Thoracic aorta (tissue), 2 donors: Measurements from ENCODE around the gene SETD3. TPM values are rescaled to one million over a fixed set of nuclear protein-coding genes. Genes with fewer than 3 reads are reported as not detected.

Experiments
- ATAC-seq: fragments of 150-250 bp; one replicate; pipeline ENCODE4 v1.8.0; 2017; ENCODE audit warnings: low read depth; ENCODE audit not compliant: insufficient number of reproducible peaks, low FRiP score
- DNase-seq: peaks from one replicate; pipeline ENCODE4 v3.0.0-alpha.2; 2020; ENCODE audit warnings: low spot score
- H3K27ac ChIP-seq, 2 donors: fragments of 200-600 bp; sonication (generic); 1 replicate in 1 of 2; 2 replicates in 1 of 2; pipeline ENCODE4 v1.5.1; 2016; ENCODE audit warnings: mild to moderate bottlenecking in 2 of 2, moderate library complexity in 2 of 2
- H3K27me3 ChIP-seq: fragments of 200-600 bp; sonication (generic); replicated peaks from 2 replicates; pipeline ENCODE4 v1.6.0; 2016; ENCODE audit warnings: mild to moderate bottlenecking; ENCODE audit not compliant: insufficient read depth
- H3K36me3 ChIP-seq: fragments of 200-600 bp; sonication (generic); one replicate; pipeline ENCODE4 v1.5.1; 2016
- H3K4me1 ChIP-seq, 2 donors: fragments of 200-600 bp; sonication (generic); 1 replicate in 1 of 2; 2 replicates in 1 of 2; pipeline versions ENCODE4 v1.5.1 to v1.6.0; 2016; ENCODE audit warnings: low read depth in 2 of 2, mild to moderate bottlenecking in 1 of 2; ENCODE audit not compliant: control insufficient read depth in 1 of 2
- H3K4me3 ChIP-seq: fragments of 200-600 bp; sonication (generic); 2 replicates; pipeline ENCODE4 v1.5.1; 2016; ENCODE audit warnings: mild to moderate bottlenecking
- H3K9me3 ChIP-seq: fragments of 200-600 bp; sonication (generic); 2 replicates; pipeline ENCODE4 v1.5.1; 2016
- CTCF ChIP-seq: fragments of 200-600 bp; sonication (generic); IDR thresholded peaks from one replicate; pipeline ENCODE4 v1.5.1; 2019; ENCODE audit warnings: antibody characterized with exemption
- total RNA-seq, 2 donors: library from RNA; depleted of rRNA; stranded (reverse); fragments of >200 nt; gene quantifications; one replicate each; pipeline versions ENCODE4 v1.1.0 to v1.2.3, GENCODE V29; 2016

Gene SETD3
- total RNA-seq, 2 donors from 2014 or later, result 70.8 to 76.8 TPM

GRCh38 chr14:99452968-99453367 is 27.7 kb downstream of the SETD3 start:
- no peak for TF ChIP-seq CTCF
- ATAC-seq (no peak), DNase-seq (no peak)
- Histone ChIP-seq H3K27me3 (no peaks in the 10 kb centered on the region), H3K27ac (no peak overlapping the region), H3K4me1 (no peaks in the 10 kb centered on the region), H3K4me3 (no peak overlapping the region), H3K9me3 (no peaks in the 10 kb centered on the region), H3K36me3 (peaks cover 20% of the 10 kb centered on the region)

DNA sequence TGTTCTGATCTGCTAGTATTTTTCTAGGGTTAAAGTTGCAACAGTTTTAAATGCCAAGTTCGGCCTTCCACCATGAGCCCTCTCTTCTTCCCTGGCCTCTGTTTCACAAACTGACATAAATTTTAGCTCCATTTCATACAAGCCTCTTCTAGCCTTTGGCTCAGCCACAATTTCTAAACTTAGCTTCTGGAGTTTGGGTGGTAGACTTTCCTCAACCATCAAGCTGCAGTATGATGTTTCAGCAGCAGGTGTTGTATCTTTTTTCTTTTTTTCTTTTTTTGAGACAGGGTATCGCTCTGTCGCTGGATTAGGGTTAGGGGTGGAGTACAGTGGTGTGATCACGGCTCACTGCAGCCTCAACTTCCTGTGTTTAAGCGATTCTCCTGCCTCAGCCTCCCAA is 29.4 kb downstream of the SETD3 start:
- ATAC-seq, result no peak
- H3K36me3 ChIP-seq, result peaks cover 24% of the 10 kb centered on the region
- no peak for TF ChIP-seq CTCF
- no peaks in the 10 kb centered on the region for H3K27me3 ChIP-seq
- no peaks in the 10 kb centered on the region for H3K4me1 ChIP-seq
- no peak for DNase-seq
- no peaks in the 10 kb centered on the region for H3K9me3 ChIP-seq
- no peak overlapping the region for H3K4me3 ChIP-seq
- no peak overlapping the region for H3K27ac ChIP-seq

GRCh38 chr14:99450266-99450665 is 30.4 kb downstream of the SETD3 start:
- Histone ChIP-seq H3K9me3 (no peaks in the 10 kb centered on the region), H3K27ac (no peak overlapping the region), H3K27me3 (no peaks in the 10 kb centered on the region), H3K36me3 (peaks cover 29% of the 10 kb centered on the region), H3K4me3 (no peak overlapping the region), H3K4me1 (no peaks in the 10 kb centered on the region)
- no peak for DNase-seq
- TF ChIP-seq CTCF, result no peak
- no peak for ATAC-seq

DNA sequence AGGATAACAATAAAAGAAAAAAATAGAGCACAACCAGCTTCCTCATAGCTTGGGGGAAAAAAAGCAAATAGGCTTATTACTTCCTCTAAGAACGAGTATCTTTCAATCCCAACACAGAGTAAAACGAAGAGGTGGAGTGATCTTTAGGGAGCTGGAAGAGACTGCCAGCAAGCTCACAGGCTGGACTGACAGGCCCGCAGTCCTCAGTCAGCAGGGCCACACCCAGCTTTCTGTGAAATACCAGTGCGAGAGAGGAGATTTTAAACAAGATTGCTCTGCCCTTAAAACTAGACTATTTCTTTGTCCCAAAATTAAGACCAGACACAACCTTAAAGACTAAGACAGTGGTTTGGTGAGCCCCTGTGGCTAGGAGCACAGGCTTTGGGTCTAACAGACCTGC is 32.9 kb downstream of the SETD3 start:
- DNase-seq, result no peak
- Histone ChIP-seq H3K27me3 (no peaks in the 10 kb centered on the region), H3K9me3 (no peaks in the 10 kb centered on the region), H3K4me1 (no peaks in the 10 kb centered on the region), H3K4me3 (no peak overlapping the region), H3K27ac (no peak overlapping the region), H3K36me3 (peaks cover 39% of the 10 kb centered on the region)
- no peak for ATAC-seq
- no peak for TF ChIP-seq CTCF

GRCh38 chr14:99445931-99446330 is 34.7 kb downstream of the SETD3 start:
- no peak for ATAC-seq
- Histone ChIP-seq H3K36me3 (peaks cover 41% of the 10 kb centered on the region), H3K4me1 (no peaks in the 10 kb centered on the region), H3K27me3 (no peaks in the 10 kb centered on the region), H3K27ac (no peak overlapping the region), H3K9me3 (no peaks in the 10 kb centered on the region), H3K4me3 (no peak overlapping the region)
- TF ChIP-seq CTCF, result no peak
- no peak for DNase-seq
